Ovary (tissue), 3 donors: ENCODE results near the gene EWSR1.

Experiments
- EP300 ChIP-seq: sonication (generic); formaldehyde crosslinking; IDR thresholded peaks from one replicate; pipeline ENCODE4 v1.6.1; 2017; ENCODE audit warnings: antibody characterized with exemption
- POLR2A ChIP-seq: fragments of 450-650 bp; IDR thresholded peaks from one replicate; pipeline ENCODE4 v1.6.1; 2017; ENCODE audit warnings: antibody characterized with exemption, mild to moderate bottlenecking, moderate library complexity
- TF ChIP-seq, protein P1 (sequence below), 3 donors: fragments of 450-650 bp in 2 of 3; fragments of 200-600 bp in 1 of 3; IDR thresholded peaks; one replicate each; pipeline versions ENCODE4 v1.5.1 to v1.8.0; 2016 to 2022; ENCODE audit warnings: antibody characterized with exemption in 3 of 3, mild to moderate bottlenecking in 1 of 3
- donor health status: DM: no; HTN: no; CAD: no.

DNA sequence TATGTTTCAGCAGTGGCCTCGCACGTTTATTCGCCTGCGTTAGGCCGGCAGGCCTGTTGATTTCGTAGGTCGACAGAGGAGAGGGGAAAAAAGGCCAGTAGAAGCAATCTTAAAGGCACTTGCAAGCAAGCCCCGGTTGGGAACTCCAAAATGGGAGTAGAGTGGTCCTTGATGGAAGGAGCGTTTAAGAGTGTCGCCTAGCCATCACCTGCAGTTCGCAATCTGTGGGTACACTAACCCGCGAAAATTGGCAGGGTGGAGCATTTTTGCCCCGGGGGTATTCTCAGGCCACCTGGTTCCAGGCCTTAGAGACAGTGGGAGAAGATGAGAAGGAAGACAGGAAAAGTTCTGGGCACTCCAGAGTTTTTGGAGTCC lies 1.1 kb downstream of the EWSR1 start:
- TF ChIP-seq POLR2A (no peak), EP300 (no peak)
- TF ChIP-seq, protein P1, sequence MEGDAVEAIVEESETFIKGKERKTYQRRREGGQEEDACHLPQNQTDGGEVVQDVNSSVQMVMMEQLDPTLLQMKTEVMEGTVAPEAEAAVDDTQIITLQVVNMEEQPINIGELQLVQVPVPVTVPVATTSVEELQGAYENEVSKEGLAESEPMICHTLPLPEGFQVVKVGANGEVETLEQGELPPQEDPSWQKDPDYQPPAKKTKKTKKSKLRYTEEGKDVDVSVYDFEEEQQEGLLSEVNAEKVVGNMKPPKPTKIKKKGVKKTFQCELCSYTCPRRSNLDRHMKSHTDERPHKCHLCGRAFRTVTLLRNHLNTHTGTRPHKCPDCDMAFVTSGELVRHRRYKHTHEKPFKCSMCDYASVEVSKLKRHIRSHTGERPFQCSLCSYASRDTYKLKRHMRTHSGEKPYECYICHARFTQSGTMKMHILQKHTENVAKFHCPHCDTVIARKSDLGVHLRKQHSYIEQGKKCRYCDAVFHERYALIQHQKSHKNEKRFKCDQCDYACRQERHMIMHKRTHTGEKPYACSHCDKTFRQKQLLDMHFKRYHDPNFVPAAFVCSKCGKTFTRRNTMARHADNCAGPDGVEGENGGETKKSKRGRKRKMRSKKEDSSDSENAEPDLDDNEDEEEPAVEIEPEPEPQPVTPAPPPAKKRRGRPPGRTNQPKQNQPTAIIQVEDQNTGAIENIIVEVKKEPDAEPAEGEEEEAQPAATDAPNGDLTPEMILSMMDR (IDR thresholded peaks at IDR 0.05), result no peak
